NCI-H526 (cell line): ENCODE results near the gene SMYD2.

Source experiments
- DNase-seq, 2 experiments: peaks; one replicate each; lab custom pipeline; 2025; lab: John Stamatoyannopoulos, UW

SMYD2 gene

DNA sequence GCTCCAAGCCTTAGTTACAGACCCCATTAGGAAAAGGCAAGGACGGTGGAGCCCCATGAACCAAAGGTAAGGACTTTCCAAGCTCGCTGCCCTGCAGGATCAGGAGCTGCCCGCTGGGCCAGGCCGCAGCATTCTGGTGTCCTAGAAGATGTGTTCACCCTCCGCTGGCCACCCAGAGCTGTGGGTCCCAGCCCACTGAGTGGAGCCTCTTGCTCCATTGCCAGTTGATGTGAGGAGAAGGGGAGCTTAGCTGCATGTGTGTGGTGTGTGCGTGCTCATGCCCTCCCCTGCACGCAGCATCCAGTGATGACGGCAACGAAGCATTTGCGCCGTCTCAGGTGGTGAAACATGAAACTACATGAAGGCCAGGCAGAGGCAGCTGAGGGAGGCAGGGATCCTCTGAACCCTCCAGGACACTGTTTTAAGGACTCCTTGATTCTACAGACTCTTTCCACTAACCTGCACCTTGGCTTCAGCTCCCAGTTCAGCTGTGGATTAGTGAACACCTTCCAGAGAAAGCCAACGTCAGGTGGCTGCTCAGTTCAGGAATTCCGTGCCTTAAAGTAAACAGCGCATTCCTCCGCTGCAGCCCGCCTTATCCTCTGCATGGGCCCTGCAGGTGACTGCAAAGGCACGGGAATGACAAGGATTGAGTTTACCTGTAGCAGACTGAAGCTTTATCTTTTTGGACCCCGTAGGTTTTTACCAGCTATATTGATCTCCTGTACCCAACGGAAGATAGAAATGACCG is 48.7 kb downstream of the SMYD2 start:
- no peak for DNase-seq

DNA sequence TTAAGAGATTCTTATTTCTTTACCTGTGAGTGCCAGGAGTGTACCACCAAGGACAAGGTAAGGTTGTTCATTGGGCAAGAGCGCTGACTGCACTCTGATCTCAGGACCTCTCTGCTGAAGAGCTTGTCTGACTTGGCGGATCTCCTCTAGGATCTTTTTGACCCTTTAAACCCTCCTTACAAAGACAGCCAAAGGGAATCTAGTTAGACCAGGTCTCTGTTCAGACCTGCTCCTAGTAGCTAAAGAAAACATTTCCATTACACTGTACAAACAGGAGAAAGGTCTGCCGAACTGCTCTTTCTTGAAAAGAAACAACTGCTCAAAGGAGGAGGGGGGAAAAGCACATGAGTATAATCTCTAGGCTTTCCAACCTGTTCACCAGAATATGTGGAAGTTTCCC is 49.3 kb downstream of the SMYD2 start:
- no peak for DNase-seq

DNA sequence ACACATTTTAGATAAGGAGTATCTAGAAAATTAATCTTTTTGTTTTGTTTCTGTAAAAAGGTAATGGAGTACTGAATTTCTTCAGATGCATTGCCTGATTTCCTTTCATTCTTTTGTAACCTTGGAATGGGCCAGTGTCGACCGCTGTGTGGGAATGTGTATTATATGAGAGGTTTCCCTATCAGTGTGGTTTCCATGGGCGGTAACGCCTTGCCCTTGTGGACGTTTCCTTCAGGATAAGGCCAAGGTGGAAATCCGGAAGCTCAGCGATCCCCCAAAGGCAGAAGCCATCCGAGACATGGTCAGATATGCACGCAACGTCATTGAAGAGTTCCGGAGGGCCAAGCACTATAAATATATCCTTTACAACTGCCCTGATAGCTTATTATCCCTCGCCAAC is 49.8 kb downstream of the SMYD2 start:
- no peak for DNase-seq

DNA sequence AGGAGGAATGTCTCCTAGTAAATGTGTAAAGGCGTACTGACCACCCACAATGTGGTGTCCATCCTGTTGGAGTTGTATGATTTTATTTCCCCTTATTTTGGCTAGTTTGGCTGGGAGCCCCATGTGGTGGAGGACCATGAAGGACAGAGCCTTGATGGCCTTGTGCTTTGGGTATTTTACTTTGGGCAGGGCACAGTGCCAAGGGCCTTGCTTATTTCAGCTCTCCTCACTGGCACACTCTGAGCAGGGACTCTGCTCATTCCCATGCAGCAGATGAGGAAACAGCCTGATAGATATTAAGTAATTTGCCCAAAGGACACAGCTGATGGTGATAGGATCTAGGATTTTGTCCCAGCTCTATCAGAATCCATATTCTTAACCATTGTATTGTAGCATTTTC is 50.2 kb downstream of the SMYD2 start:
- no peak for DNase-seq

DNA sequence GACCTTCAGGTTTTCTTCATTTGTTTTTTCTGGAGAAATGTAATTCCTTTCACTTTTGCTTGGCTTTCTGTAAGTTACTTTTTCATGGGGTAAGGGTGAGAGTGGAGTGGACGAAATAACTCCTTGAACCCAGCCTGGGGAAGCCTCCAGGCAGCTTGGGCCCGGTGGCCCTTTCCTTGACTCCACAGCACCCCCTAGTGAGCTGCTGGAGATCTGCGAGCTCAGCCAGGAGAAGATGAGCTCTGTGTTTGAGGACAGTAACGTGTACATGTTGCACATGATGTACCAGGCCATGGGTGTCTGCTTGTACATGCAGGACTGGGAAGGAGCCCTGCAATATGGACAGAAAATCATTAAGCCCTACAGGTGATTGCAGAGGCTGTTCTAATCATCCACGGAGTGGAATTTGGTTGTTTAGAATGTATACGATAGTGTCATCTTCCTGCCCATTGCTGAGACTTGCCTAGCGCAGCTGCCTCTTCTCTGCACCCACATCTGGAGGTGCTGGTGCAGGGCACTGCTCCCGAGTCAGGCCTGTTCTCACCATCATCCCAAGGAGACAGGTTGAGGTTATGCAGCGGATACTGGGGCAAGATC is 51.0 kb downstream of the SMYD2 start:
- peak in 1 of 2 experiments; percentile 21 for DNase-seq

DNA sequence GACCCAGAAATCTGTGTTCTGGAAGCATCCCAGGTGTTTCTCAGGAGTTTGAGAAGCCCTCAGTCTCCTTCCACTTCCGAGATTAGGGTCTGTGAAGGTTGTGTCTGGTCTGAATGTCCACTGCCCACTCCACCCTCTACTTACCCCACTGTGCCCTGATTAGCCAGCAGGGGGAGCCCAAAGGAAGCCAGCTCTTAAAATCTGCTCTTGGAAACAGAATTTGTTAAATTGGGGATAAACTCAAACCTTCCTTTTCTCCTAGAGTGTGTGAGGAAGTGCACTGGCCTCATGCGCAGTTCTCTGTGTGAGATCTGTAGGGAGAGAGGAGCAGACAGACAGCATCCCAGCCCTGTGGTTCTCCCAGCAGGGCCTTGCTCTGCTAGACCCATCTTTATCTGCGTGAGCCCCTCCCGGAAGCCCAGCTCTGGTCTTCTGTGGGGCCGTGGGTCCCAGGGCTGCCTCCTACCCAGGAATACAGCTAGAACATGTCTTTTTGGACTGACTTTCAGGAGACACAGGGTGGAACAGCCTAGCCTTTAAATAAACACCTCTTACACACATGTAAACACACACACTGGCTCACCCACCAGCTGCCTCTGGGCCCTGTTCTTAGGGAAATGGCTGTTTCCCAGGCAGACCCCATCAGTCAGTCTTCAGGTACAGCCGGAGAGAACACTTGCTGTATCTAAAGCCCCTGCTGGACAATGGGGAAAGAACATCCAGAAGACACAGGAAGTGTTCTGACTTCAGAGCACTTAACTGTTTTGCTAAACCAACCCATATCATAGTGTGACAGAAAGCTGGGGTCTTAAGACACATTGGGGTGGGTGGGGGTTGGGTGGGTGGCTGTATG is 52.2 kb downstream of the SMYD2 start:
- DNase-seq, result peak in 1 of 2 experiments; percentile 19

DNA sequence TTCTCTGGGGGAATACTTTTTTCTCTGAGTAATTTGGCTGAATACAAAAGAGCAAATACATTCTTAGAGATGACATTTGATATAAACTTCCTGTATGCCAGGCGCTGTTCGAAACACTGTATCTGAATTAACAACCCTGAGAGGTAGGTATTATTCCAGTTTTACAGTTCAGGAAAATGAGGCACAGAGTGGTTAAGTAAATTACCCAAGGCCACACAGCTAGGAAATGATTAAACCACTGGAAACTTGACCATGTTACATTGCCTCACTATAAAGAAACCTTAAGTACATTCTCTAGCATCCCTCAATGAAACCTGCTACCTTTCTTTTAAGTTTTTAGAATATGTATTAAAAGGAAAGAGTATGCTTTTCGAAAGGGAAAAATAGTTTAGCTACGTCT is 54.6 kb downstream of the SMYD2 start:
- DNase-seq, result no peak

DNA sequence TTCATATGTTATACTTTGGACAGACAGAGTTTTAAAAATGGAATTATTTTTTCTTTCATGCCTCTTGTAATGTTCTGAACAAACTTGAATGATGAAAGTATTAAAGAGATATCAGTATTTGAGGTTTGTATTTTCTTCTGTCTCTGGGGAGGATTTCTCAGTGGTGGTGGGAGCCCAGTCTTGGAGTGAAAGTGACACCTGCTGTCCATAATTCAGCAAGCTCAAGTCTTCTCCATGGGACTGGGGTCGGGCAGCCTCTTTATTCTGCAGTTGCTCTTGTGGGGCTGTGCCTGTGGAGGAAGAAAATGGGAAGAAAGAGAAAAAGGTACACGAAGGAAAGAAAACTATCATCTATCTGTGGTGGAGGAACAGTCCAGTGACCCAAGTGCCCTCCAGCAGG is 56.1 kb downstream of the SMYD2 start:
- DNase-seq, result no peak

DNA sequence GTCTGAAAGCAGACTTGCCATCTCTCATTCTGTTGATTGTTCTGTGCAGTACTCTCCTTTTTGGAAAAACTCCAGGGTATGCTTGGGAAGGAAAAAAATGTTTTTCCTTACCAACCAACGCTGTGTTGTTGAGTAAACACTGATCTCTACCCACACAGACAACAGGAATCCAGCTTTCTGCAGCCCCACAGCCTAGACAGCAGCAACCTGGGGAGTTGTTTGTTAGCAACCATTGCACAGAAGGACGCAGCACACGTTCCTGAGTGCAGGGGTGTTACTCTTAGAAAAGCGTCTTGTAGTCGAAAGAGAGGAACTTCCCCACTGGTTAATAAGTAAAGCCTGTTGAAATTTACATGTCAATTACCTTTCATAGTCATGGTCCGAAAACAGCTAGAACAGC is 56.6 kb downstream of the SMYD2 start:
- no peak for DNase-seq

DNA sequence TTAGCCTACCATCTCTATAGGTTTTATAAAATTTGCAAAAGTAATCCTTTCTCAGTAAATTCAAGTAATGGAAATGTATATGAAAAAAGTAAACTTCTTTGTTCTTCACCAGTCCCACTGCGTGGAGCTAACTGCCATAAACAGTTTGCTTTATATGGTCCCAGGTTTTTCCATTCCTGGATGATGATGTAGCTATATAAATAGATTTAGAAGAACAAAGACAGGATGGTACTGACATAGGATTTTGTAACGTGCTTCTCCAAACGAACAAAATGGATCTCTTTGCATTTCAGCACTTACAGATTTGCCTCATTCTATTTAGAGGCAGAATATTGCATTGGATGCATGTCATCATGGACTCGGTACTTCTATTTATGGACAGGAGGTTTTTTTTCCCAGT is 57.3 kb downstream of the SMYD2 start:
- no peak for DNase-seq

DNA sequence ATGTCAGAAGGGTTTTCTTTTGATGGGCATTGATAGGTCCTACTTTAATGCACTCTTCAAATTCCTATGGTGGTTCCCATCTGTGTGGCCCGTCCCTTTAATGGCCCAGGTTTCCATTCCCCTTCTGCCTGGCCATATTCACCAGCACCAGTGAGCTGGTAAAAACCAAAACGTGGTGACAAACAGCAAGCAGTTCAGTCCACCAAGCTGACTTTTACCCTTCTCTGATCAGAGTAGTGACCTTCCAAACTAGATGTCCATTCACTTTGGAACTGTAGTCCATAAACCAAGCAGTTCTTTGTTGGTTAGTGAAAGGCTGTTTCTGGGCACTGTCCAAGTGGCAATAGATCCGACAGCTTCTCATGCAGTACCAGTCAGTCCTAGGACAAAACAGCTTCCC is 60.5 kb downstream of the SMYD2 start:
- DNase-seq, result no peak

DNA sequence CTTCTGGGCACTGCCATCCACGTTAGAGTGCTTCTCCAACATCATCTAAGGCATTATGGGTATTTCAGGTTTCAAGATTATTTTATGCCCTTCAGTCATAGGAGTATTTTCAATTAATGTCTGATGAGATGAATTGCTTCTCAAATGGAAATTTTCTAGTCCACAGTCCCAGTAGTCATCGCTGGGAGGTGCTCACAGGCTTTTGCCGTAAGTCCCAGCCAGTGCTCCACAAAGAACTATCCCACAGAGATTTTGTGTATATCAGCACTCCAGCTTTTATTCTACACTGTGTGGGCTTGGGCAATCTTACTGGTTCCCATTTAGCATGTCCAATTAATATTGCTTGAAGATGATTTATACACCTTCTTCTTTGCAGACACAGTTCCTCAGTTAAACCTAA is 61.0 kb downstream of the SMYD2 start:
- DNase-seq, result no peak

DNA sequence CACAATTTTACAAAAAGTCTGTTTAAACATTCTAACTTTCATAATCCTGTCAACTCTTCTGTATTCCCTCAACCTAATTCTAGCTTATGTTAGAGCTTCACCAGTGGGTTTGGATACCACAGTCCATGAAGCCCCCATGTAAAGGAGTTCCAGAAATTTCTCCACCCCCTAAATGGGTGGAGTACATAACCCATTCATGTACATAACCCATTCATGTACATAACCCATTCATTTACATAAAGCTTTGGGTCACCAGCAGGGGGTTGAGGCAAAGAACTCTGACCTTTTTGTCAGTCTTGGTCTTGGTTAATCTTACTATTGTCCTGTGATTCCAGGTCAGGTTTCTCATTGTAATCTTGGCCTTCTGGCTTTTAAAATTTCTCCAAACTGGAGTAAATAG is 61.6 kb downstream of the SMYD2 start:
- DNase-seq, result no peak

DNA sequence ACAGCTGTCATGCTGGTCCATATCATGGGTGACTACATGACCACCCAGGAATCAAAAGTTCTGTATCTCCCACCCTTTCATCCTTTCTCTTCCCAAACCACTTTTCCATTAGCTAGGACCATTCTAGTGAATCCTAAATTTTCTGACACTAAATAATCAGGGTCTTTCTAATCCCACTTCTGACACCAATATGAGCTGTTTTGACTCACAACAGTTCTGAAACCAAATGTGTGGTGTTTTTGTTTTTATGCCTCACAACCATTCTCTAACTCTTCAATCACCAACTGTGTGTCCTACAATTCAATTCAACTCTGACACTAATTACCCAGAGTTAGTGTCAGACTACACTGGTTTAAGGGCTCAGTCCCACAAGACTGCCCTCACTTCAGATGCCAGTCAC is 63.9 kb downstream of the SMYD2 start:
- DNase-seq, result no peak

DNA sequence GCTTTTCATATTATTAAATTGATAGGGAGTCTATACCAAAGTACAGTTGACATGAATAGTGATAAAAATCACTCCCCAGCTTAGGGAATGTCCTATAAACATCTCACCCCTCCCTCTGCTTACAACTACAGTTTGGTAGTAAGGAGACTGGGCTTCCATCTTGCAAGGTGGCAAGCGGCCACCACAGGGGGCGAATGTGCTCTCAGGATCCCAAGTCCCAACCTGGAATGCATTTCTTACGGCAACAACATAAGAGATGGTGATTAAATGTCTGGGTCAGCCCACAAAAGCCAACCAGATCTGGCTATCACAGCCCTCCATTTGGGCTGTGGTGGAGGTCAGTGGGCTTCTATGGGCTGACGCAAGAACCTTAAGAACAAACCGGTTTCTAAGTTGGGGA is 68.0 kb downstream of the SMYD2 start:
- DNase-seq, result no peak

DNA sequence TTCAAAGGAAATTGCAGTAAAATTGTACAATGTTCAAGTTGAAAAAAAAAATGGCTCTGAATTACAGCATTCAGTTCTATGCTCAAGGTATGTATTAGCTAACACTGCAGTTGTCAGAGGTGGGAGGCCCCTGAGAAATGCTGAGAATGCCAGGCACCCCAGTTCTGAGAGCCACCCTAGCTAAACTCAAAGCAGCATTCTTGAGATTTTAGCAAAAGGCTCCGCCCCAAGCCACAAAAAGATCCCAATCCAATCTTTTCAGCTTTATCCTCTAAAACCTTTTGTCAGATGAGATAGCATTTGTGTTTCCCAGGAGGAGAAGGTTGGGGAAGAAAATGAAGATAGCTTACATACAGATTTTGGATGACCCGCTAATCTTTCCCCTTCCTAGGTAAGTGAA is 68.8 kb downstream of the SMYD2 start:
- no peak for DNase-seq

DNA sequence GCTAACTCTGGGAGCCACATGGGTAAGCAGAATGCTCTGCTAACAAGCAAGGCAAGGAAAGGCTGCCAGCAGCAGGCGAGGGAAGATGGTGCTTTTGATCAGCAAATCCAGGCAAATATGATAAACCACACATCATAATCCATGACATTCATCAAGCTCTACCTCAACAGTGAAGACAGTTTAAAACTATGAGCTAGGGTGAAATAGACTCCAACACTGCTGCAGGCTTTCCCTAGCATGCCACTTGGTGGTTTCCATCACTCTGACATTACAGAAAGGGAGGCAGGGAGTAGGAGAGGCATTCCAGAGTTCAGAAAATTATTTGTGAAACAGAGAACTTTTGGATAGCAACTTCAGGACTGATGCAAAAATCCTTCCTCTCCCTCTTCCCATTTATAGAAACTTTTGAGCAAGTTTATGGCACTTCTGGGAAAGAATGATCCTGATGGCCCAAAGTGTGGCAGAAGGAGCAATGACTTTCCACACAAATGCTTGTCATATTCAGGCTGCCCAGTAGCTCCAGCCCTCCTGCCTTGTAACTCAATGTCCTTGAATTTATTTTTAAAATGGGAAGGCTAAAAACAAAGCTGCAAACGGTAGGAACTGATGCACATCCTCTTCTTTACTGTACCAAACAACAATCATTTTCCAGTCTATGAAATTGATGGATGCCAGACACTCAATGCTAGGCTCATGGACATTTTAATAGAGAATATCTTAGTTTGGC is 70.8 kb downstream of the SMYD2 start:
- no peak for DNase-seq

DNA sequence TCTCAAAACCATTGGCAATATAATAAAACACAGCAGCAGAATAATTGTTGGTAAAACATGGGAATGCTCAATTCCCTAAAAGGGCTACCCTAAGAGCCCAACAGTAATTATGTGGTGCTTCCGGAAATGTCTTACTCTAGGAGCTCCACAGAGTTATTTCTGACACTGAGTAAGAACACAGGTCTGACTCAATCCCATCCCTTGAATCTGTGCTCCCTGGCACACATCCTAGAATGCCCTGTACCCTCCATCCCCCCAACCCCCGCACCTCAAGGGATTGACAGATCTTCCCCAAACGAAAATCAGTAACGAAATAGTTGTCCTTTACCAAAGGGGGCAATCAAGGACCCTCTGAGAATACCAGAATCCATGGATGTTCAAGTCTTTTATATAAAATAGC is 71.9 kb downstream of the SMYD2 start:
- DNase-seq, result no peak

DNA sequence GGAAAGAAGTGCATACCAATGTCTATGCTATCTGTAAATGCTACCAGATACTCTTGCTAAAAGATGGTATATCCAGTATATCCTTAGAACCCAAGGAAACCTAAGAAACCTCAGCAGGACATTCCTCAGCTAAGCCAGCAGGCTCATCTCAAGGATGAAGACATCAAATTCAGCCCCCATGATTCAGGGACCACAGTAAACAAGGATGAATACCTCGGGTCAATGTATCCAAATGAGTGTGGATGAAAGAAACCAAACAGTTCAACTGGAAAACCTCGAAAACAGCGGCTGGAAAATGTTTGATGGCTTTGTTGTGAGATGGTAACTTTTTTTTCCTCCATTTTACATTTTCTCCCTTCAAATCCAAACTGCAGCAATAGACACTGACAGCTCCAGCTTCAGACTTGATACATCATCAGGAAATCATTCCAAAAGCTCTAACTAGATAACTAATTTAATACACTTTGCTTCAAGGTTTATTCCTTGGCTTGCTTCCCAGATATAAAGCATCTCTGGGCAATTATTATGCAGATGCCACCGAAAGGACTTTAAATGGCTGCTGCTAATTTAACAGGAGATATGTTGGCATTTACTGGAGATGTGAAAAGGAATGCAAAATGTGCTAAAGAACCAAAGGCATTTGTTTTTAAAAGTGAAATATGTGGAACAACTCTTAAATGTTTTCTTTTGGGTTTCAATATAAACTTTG is 73.6 kb downstream of the SMYD2 start:
- DNase-seq, result no peak

DNA sequence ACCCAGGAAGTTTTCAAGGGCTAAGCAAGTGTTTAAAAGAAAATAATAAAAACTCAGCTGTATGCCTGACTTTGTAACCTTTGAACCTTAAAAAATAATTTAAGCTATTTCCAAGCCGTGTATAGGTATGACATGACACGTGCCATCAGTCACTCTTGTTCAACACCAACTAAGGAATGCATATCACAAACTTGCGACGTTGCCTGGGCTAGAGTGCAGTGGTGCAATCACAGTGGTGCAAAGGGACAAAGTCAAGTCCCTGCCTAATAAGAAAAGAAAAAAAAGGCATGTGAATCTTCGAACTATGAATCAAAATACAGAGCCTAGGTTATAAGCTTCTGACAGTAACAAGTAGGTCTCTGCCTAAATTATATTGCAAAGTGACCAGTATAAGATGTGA is 79.2 kb downstream of the SMYD2 start:
- no peak for DNase-seq

DNA sequence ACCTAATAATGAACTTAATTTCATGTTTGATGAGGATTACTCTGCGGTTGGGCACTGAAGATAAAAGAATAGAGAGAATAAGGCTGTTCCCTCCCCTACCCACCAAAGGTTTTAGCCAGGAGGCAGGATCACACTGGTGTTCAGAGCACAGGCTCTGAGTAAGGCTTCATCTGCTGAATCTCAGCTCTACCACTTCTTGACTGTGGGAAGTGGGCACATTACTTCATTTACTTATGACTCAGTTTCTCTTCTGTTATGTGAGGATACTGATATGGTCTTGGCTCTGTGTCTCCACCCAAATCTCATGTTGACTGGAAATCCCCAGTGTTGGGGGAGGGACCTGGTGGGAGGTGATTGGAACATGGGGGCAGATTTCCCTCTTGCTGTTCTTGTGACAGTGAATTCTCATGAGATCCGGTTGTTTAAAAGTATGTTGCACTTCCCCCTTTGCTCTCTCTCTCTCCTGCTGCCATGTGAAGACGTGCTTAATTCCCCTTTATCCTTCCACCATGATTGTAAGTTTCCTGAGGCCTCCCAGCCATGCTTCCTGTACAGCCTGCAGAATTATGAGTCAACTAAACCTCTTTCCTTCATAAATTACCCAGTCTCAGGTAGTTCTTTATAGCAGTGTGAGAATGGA is 79.7 kb downstream of the SMYD2 start:
- DNase-seq, result no peak
